ENCODE results near the gene ITGBL1. TPM values are rescaled to one million over a fixed set of nuclear protein-coding genes. Genes with fewer than 3 reads are reported as not detected.

Gene ITGBL1
- total and polyA plus RNA-seq, 2 of the 13 experiments (the other 11 are each of a cell fraction or from before 2014, with no cell fraction given), result 0.02 TPM; not detected in 1

DNA sequence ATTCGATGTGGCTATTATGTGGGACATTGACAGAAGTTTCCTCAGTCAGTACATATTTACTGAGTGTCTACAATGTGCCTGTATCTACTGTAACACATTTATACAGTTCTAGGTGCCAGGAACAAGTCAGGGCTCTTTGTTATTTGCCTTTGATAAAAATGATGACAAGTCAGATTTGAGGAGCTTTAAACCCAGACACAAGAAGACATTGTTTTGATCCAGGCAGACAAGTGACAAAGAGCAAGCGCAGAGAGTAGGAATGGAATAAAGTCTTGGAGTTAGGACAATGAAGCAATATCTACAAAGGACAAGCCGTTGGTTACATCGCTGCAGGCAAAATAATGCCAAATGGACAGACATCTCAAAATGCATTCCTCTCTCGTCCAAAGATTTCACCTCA is 70.1 kb downstream of the ITGBL1 start (continued):
- TF ChIP-seq MAFF (IDR thresholded peaks at IDR 0.05; ENCODE audit: low read depth, low read length) (peak; percentile 80), MAFK (conservative IDR thresholded peaks at IDR 0.05 in 1 of 2, IDR thresholded peaks at IDR 0.05 in 1 of 2; ENCODE audit: low read length in 2 of 2) (peak; percentile 81 to 86)

DNA sequence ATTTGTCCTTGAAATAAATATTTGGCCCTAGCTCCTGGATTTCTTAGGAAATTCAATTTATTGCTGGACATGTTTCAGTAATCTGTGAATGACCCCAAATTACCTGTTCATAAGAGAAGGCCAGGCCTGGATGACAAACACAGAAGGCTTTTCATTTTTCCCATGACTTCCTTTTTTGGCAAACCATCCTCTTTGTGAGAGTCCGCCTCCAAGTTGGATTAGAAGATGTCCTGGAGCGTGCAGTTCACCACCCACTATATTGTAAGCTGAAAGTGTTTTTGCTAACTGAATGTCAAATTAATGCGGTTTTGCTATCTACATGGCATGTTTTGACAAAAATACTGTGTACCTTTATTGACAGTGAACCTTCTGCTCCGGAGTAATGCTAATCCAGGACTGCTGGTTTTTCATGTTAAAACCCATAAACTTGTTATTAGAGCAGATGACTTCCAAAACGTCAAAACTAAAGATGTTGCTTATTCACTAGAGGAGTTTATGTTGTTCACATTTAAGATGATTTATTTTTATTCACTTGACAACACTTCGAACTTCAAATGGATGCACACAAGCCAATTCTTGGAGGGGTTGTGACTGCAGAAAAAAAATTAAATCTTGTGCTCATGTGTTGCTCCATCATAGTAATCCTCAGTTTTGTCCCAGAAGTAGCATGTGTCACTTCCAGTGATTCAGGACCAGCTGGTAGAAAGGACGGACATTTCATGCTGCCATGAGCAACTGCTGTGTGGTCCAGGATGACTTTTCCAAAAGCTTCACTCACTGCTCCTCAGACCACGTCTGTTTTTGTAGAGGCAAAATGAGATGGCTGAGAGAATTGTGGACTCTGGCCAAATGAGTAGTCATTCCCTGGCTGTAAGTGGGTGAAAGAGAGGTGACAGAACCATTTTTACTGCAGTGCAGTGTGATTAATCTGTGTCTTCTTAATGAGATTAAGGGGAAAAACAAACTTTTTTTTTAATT is 71.0 kb downstream of the ITGBL1 start:
- intact Hi-C loops (cut with micrococcal nuclease; ENCODE audit: unreplicated experiment) (no loop called here), in situ Hi-C loops (cut with HindIII; ENCODE audit: extremely low pct_ligation_motif_present, low pct_unique_long_range_greater_than_20kb) (no loop called here)
- Histone ChIP-seq H4K20me1 (ENCODE audit: insufficient read depth, low read length) (no peaks in the 10 kb centered on the region), H3K4me3 (replicated peaks in 1 of 3; ENCODE audit: insufficient read depth in 1 of 3, low read depth in 2 of 3, low read length in 3 of 3) (no peak overlapping the region), H3K27me3 (ENCODE audit: control insufficient read depth in 1 of 2, insufficient read depth in 2 of 2, low read length in 2 of 2) (no peaks in the 10 kb centered on the region), H3K4me1 (ENCODE audit: insufficient read depth, low read length) (no peaks in the 10 kb centered on the region), H3K9ac (ENCODE audit: insufficient read depth, low read depth, low read length) (no peak overlapping the region), H3K79me2 (ENCODE audit: insufficient read depth, low read length) (no peaks in the 10 kb centered on the region), H3K4me2 (ENCODE audit: low read depth, low read length) (no peak overlapping the region), H2AFZ (ENCODE audit: low read length) (no peak overlapping the region), H3K27ac (ENCODE audit: extremely low read length, insufficient read depth, low read length) (no peak overlapping the region), H3K36me3 (replicated peaks in 1 of 2; ENCODE audit: control insufficient read depth in 1 of 2, insufficient read depth in 2 of 2, low read length in 2 of 2) (no peaks in the 10 kb centered on the region), H3K9me3 (ENCODE audit: low read length) (no peaks in the 10 kb centered on the region)
- FAIRE-seq (no peak), ATAC-seq (no peak), DNase-seq (ENCODE audit: low spot score) (no peak)
- 24% methylated on average over 8 of the region's 8 CpGs for WGBS (ENCODE audit: low lambda C conversion rate)
- ChIA-PET CTCF (ENCODE audit: low intra/inter-chr PET ratio, low total read pairs) (no interaction called here), POLR2A (no interaction called here)
- no peak for TF ChIP-seq EP300 (IDR thresholded peaks at IDR 0.05; ENCODE audit: low read depth in 2 of 2, low read length in 2 of 2)
- TF ChIP-seq EP300 (CRISPR knock-in tag; IDR thresholded peaks at IDR 0.05; ENCODE audit: borderline replicate concordance), result no peak
- TF ChIP-seq, protein P1, sequence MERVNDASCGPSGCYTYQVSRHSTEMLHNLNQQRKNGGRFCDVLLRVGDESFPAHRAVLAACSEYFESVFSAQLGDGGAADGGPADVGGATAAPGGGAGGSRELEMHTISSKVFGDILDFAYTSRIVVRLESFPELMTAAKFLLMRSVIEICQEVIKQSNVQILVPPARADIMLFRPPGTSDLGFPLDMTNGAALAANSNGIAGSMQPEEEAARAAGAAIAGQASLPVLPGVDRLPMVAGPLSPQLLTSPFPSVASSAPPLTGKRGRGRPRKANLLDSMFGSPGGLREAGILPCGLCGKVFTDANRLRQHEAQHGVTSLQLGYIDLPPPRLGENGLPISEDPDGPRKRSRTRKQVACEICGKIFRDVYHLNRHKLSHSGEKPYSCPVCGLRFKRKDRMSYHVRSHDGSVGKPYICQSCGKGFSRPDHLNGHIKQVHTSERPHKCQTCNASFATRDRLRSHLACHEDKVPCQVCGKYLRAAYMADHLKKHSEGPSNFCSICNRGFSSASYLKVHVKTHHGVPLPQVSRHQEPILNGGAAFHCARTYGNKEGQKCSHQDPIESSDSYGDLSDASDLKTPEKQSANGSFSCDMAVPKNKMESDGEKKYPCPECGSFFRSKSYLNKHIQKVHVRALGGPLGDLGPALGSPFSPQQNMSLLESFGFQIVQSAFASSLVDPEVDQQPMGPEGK (CRISPR knock-in tag; IDR thresholded peaks at IDR 0.05), result no peak
- TF ChIP-seq, protein P2, sequence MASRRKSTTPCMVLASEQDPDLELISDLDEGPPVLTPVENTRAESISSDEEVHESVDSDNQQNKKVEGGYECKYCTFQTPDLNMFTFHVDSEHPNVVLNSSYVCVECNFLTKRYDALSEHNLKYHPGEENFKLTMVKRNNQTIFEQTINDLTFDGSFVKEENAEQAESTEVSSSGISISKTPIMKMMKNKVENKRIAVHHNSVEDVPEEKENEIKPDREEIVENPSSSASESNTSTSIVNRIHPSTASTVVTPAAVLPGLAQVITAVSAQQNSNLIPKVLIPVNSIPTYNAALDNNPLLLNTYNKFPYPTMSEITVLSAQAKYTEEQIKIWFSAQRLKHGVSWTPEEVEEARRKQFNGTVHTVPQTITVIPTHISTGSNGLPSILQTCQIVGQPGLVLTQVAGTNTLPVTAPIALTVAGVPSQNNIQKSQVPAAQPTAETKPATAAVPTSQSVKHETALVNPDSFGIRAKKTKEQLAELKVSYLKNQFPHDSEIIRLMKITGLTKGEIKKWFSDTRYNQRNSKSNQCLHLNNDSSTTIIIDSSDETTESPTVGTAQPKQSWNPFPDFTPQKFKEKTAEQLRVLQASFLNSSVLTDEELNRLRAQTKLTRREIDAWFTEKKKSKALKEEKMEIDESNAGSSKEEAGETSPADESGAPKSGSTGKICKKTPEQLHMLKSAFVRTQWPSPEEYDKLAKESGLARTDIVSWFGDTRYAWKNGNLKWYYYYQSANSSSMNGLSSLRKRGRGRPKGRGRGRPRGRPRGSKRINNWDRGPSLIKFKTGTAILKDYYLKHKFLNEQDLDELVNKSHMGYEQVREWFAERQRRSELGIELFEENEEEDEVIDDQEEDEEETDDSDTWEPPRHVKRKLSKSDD (CRISPR knock-in tag; IDR thresholded peaks at IDR 0.05; ENCODE audit: low read depth), result no peak
- TF ChIP-seq, protein P3, sequence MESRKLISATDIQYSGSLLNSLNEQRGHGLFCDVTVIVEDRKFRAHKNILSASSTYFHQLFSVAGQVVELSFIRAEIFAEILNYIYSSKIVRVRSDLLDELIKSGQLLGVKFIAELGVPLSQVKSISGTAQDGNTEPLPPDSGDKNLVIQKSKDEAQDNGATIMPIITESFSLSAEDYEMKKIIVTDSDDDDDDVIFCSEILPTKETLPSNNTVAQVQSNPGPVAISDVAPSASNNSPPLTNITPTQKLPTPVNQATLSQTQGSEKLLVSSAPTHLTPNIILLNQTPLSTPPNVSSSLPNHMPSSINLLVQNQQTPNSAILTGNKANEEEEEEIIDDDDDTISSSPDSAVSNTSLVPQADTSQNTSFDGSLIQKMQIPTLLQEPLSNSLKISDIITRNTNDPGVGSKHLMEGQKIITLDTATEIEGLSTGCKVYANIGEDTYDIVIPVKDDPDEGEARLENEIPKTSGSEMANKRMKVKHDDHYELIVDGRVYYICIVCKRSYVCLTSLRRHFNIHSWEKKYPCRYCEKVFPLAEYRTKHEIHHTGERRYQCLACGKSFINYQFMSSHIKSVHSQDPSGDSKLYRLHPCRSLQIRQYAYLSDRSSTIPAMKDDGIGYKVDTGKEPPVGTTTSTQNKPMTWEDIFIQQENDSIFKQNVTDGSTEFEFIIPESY (CRISPR knock-in tag; IDR thresholded peaks at IDR 0.05), result no peak
- no peak for TF ChIP-seq ZNF484 (CRISPR knock-in tag; IDR thresholded peaks at IDR 0.05; ENCODE audit: borderline replicate concordance, low read depth)
- BruUV-seq (replicated peaks), result no TSS peak

Measured in HepG2 (cell line).